Measurements from ENCODE around the gene EFNA2. TPM values are rescaled to one million over a fixed set of nuclear protein-coding genes. Genes with fewer than 3 reads are reported as not detected.

EFNA2 gene
- total RNA-seq, 1 experiment from 2014 or later = 11.4 TPM

GRCh38 chr19:1273263-1274041 is 12.2 kb upstream of the EFNA2 start:
- POLR2A ChIA-PET = interaction anchor here (0.6 to 1.7 kb wide), 7 partner anchors 13 to 1226 kb away, joined by 3 to 6 read pairs (median 3); no protein-coding TSS in a partner anchor
- peak overlapping the region; percentile 95 for H3K27ac Mint-ChIP-seq
- DNase-seq (ENCODE audit: low spot score) (no peak), ATAC-seq (no peak)
- H3K36me3 Mint-ChIP-seq = peaks cover 45% of the 10 kb centered on the region
- CTCF ChIA-PET = interaction anchor here (0.6 to 3.0 kb wide), 3 partner anchors 29 to 231 kb away, joined by 3 to 24 read pairs (median 3); no protein-coding TSS in a partner anchor
- H3K4me1 Mint-ChIP-seq = peaks cover 45% of the 10 kb centered on the region
- peak; percentile 41; the same call in 1 of the 2 replicates for TF ChIP-seq EMX1 (CRISPR knock-in tag; IDR thresholded peaks at IDR 0.05)
- 0 out of 2 replicates have a peak, but pooled peaks have one; percentile 31 for TF ChIP-seq PRRX2 (CRISPR knock-in tag; IDR thresholded peaks at IDR 0.05)
- peak; percentile 73; the same call in 1 of the 2 replicates for TF ChIP-seq ZNF416 (CRISPR knock-in tag; IDR thresholded peaks at IDR 0.05)
- 0 out of 2 replicates have a peak, but pooled peaks have one; percentile 35 for TF ChIP-seq NFATC4 (CRISPR knock-in tag; IDR thresholded peaks at IDR 0.05)
- TF ChIP-seq E2F4 (CRISPR knock-in tag; IDR thresholded peaks at IDR 0.05; ENCODE audit: borderline replicate concordance, low read depth) = no peak
- peak overlapping the region; percentile 49 for H3K4me3 Mint-ChIP-seq
- 0 out of 2 replicates have a peak, but pooled peaks cover 3% of the 10 kb centered on the region for H3K27me3 Mint-ChIP-seq (ENCODE audit: low read depth)
- no peaks in the 10 kb centered on the region for H3K9me3 Mint-ChIP-seq

- DNase-seq (ENCODE audit: low spot score) (no peak), ATAC-seq (no peak)
- H3K4me3 Mint-ChIP-seq = peak overlapping the region; percentile 67
- H3K36me3 Mint-ChIP-seq = peaks cover 45% of the 10 kb centered on the region
- peaks cover 41% of the 10 kb centered on the region for H3K4me1 Mint-ChIP-seq
- TF ChIP-seq ATF3 (CRISPR knock-in tag; conservative IDR thresholded peaks at IDR 0.05) (no peak), KAT7 (CRISPR knock-in tag; IDR thresholded peaks at IDR 0.05; ENCODE audit: borderline replicate concordance) (0 out of 2 replicates have a peak, but pooled peaks have one; percentile 1), OVOL2 (CRISPR knock-in tag; IDR thresholded peaks at IDR 0.05; ENCODE audit: borderline replicate concordance) (no peak)
- POLR2A ChIA-PET = interaction anchor here (0.7 to 1.7 kb wide), 4 partner anchors 14 to 181 kb away, joined by 3 to 6 read pairs (median 4); no protein-coding TSS in a partner anchor
- H3K27ac Mint-ChIP-seq = peak overlapping the region; percentile 95
- H3K27me3 Mint-ChIP-seq (ENCODE audit: low read depth) = no peaks in the 10 kb centered on the region
- CTCF ChIA-PET = interaction anchor here (0.6 to 3.0 kb wide), 3 partner anchors 30 to 232 kb away, joined by 3 to 24 read pairs (median 3); no protein-coding TSS in a partner anchor
- no peaks in the 10 kb centered on the region for H3K9me3 Mint-ChIP-seq
These were observed 11.4 kb upstream of the EFNA2 start for GRCh38 chr19:1274081-1274851.

GRCh38 chr19:1274852-1275259 is 10.8 kb upstream of the EFNA2 start:
- Mint-ChIP-seq H3K27me3 (ENCODE audit: low read depth) (no peaks in the 10 kb centered on the region), H3K4me3 (peak overlapping the region; percentile 67), H3K36me3 (peaks cover 45% of the 10 kb centered on the region), H3K9me3 (no peaks in the 10 kb centered on the region), H3K4me1 (peaks cover 39% of the 10 kb centered on the region), H3K27ac (peak overlapping the region; percentile 95)
- CTCF ChIA-PET = interaction anchor here (0.6 to 3.0 kb wide), 7 partner anchors 8 to 271 kb away, joined by 3 to 27 read pairs (median 5); no protein-coding TSS in a partner anchor
- POLR2A ChIA-PET = interaction anchor here (1.0 to 1.7 kb wide), 5 partner anchors 8 to 140 kb away, joined by 3 to 7 read pairs (median 5); no protein-coding TSS in a partner anchor
- ATAC-seq (peak; percentile 1), DNase-seq (ENCODE audit: low spot score) (no peak)
- TF ChIP-seq E2F1 (CRISPR knock-in tag; IDR thresholded peaks at IDR 0.05) (peak; percentile 68; the same call in 1 of the 2 replicates), SOX15 (CRISPR knock-in tag; IDR thresholded peaks at IDR 0.05) (no peak), NFATC4 (CRISPR knock-in tag; IDR thresholded peaks at IDR 0.05) (peak; percentile 66; the same call in 1 of the 2 replicates), ZNF512 (CRISPR knock-in tag; IDR thresholded peaks at IDR 0.05; ENCODE audit: borderline replicate concordance) (no peak), ZNF671 (CRISPR knock-in tag; IDR thresholded peaks at IDR 0.05) (peak; percentile 84; the same call in 1 of the 2 replicates), ZNF416 (CRISPR knock-in tag; IDR thresholded peaks at IDR 0.05) (peak; percentile 44; the same call in 1 of the 2 replicates), CREB1 (CRISPR knock-in tag; IDR thresholded peaks at IDR 0.05) (0 out of 2 replicates have a peak, but pooled peaks have one; percentile 15), ZSCAN18 (CRISPR knock-in tag; IDR thresholded peaks at IDR 0.05) (no peak), PRDM15 (CRISPR knock-in tag; IDR thresholded peaks at IDR 0.05) (peak; percentile 6; the same call in 1 of the 2 replicates), USF1 (CRISPR knock-in tag; IDR thresholded peaks at IDR 0.05) (peak; percentile 49; the same call in 1 of the 2 replicates), MYBL2 (CRISPR knock-in tag; IDR thresholded peaks at IDR 0.05) (no peak)

Measured in WTC11 (cell line).